Endometrial microvascular endothelial cells (primary cell): ENCODE results near the gene PPP1R3E. TPM values are rescaled to one million over a fixed set of nuclear protein-coding genes. Genes with fewer than 3 reads are reported as not detected.
"Not testable (repeated sequence)": the region's sequence is repeated elsewhere in the genome, so short reads cannot be mapped to it uniquely, and the experiment has no call there.

Source experiments
- in situ Hi-C: cut with HindIII; loops from 2 replicates; pipeline ENCODE4 v1.10.0; 2017; ENCODE audit warnings: low sequenced_read_pairs, low pct_unique_long_range_greater_than_20kb; ENCODE audit errors: inconsistent ontology term
- total RNA-seq: library from RNA; depleted of rRNA; stranded (reverse); fragments of >200 nt; gene quantifications from one replicate; pipeline ENCODE4 v1.2.3, GENCODE V29; 2015; ENCODE audit errors: inconsistent ontology term

The PPP1R3E gene
- total RNA-seq, 1 donor from 2014 or later = 1.5 TPM

- in situ Hi-C loops = no loop called here
Observed at GRCh38 chr14:23299986-23300686, 2.5 kb downstream of the PPP1R3E start.

GRCh38 chr14:23299211-23299957 lies 3.3 kb downstream of the PPP1R3E start:
- in situ Hi-C loops = no loop called here

DNA sequence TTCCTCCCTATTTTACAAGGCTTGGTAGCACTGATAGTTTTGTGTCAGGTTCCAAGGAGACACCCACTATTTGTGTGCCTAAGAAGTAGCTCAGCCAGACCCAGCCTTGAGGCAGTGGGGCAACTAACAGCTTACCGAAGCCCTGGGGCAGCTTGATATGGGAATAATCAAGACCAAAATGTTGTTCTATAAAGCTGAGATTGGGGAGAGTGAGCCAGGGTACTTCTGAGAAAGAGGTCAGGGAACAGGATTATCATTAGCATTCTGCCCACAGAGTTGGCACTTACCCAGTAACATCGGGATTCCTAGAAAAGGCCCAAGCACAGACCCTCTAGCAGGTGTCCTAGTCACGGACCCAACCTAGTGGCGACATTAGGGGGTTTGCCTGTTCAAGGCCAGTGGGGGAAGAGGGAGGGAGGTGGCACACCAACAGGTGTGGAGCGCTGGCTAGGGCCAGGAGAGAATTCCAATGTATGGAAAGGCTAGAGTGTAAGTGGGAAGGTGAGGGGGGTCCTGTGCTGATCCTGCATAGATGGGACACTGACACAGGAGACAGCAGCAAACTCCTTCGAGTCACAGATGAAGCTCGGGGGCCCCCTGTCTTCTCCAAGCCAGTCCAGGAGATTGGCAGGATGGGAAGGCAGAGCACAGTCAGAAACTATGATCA lies 4.9 kb downstream of the PPP1R3E start:
- in situ Hi-C loops = no loop called here

DNA sequence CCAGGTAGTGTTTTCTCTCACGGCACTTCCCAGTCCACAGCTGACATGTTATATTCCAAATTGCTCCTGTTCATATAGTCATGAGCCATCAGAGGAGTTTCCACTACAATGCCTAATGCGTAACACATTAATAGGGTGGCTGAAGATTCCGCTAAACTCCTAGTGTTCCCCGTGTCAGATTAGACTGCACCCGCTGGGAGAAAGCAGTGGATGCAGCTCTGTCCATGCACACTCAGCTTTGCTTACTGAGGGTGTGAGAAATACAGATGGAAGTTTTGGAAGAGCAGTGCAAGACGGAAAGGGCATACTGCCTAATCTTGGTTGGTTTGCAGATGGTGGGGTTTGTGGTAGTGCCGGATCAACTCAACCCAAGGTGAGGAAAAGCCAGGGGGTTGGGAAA lies 5.6 kb downstream of the PPP1R3E start:
- in situ Hi-C loops = no loop called here

- in situ Hi-C loops = no loop called here
Observed at GRCh38 chr14:23296012-23296777, 6.5 kb downstream of the PPP1R3E start.

- in situ Hi-C loops = no loop called here
Observed at GRCh38 chr14:23294734-23295561, 7.7 kb downstream of the PPP1R3E start.

- in situ Hi-C loops = no loop called here
Observed at GRCh38 chr14:23286902-23287479, 15.7 kb downstream of the PPP1R3E start.

DNA sequence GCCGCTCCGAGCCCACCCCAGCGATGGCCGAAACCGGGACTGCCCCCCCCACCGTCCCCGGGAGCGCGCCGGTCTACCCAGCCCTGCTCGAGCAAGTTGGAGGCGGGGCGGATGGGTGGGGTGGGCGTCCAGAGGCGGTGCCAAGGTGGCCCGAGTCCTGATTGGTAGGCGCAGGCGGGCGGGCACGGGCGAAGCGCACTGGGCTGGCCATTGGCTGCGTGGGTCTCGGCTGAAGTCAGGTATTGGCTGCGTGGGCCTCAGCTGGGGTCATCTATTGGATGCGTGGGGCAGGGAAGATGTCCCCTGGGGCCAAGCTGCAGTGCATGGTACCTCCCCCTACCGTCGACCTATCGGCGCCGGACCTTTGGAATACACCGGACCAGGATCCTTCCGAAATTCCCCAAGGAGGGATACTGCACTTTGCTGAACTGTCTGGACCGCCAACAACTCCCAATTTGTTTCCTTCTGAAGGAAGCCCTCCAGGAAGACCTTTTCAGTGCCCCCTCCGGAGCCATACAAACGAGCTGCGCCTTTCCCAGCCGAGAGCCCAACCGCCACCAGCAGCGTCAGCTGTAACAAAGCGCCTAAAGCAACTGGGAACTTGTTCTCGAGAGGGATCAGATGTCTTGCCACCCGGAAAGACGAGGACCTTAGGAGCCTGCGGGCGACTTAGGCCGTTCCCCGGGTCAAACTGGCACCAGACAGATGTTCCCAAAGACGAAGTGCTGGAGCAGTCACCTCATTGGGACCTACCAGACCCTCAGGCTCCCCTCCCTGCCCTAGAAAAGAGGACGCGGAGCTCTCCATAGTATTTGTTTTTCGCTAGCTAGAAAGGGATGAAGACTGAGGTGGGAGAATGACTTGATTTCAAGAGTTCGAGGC lies 16.4 kb downstream of the PPP1R3E start, which contains the start of gene HOMEZ:
TSS of gene HOMEZ (minus strand) at position 113 of the 882 bp plus-strand sequence. CDS start 180 bp downstream, outside the sequence.
- in situ Hi-C loops = no loop called here

GRCh38 chr14:23285530-23286019 lies 17.1 kb downstream of the PPP1R3E start:
- in situ Hi-C loops = no loop called here

- in situ Hi-C loops = no loop called here
Observed at GRCh38 chr14:23284654-23285529, 17.8 kb downstream of the PPP1R3E start.

GRCh38 chr14:23281247-23281646 lies 21.4 kb downstream of the PPP1R3E start:
- in situ Hi-C loops = no loop called here

DNA sequence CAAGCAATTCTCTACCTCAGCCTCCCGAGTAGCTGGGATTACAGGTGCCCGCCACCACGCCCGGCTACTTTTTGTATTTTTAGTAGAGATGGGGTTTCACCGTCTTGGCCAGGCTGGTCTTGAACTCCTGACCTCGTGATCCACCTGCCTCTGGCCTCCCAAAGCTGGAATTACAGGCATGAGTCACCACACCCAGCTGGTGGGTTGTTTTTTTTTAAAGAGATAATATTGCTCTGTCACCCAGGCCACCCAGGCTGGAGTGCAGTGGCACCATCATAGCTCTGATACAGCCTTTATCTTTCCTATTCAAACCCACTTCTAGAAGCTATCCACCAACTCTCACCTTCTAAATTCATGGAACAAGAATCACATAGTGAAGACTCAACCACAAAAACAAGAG lies 24.7 kb downstream of the PPP1R3E start:
- in situ Hi-C loops = not testable (repeated sequence)

DNA sequence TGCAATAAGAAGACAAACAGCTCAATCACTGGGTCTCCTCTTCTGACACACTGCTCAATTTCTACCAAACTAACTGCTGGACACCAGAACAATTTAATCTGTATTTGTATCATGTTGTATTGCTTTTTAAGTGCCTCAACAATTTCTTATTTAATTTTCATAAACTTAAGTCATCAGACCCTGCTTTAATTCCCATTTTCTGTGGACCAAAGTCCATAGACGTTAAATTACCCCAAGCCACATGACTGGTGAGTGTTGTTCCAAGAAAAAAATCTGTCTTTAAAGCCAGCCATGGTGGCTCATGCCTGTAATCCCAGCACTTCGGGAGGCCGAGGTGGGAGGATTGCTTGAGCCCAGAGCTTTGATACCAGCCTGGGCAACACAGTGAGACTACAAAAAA lies 25.5 kb downstream of the PPP1R3E start:
- in situ Hi-C loops = no loop called here

GRCh38 chr14:23275412-23275811 lies 27.2 kb downstream of the PPP1R3E start:
- in situ Hi-C loops = no loop called here

GRCh38 chr14:23269193-23269592 lies 33.5 kb downstream of the PPP1R3E start:
- in situ Hi-C loops = no loop called here

DNA sequence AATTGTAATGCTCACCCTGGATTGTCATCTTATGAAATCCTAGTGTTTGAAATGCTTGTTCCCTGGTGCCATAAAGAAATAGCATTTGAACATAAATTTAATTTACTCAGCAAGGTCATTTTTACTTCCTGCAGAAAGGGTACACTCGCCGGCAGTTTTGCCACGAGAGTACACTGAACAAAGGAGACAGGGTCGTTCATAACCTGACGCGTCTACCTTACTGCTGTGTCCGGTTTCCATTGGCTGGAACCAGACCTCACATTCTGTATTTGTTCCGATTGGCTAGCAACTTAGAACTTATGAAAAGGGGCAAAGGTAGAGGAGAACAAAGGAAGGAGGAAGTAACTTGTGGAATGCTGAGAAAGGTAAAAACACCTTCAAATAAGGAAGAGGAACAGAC lies 41.8 kb downstream of the PPP1R3E start:
- in situ Hi-C loops = not testable (repeated sequence)
